ENCODE measurements around the gene FBXO11. TPM values are rescaled to one million over a fixed set of nuclear protein-coding genes. Genes with fewer than 3 reads are reported as not detected.

The FBXO11 gene
- total RNA-seq, 6 experiments from 2014 or later = 15.2 to 28.7 (median 24.0) TPM

- H3K27ac ChIP-seq = no peak overlapping the region
- intact Hi-C loops (cut with DNase I) = no loop called here
- no peak overlapping the region for H3K4me3 ChIP-seq
- WGBS (ENCODE audit: insufficient coverage, low coverage, low lambda C conversion rate, missing lambda C conversion rate) = 93% methylated on average over 2 of the region's 2 CpGs
- DNase-seq (no peak), ATAC-seq (no peak)
- TF ChIP-seq POLR2A (IDR thresholded peaks at IDR 0.05) (no peak), CTCF (IDR thresholded peaks at IDR 0.05) (no peak)
- H3K36me3 ChIP-seq = no peaks in the 10 kb centered on the region
- H3K4me1 ChIP-seq = peaks cover 0 to 10% (median 0%) of the 10 kb centered on the region in 4 donors
- H3K27me3 ChIP-seq = no peaks in the 10 kb centered on the region
- no peaks in the 10 kb centered on the region for H3K9me3 ChIP-seq
Measured at GRCh38 chr2:47869859-47870595, 36.3 kb downstream of the FBXO11 start.

- 75% methylated on average over 7 of the region's 7 CpGs for WGBS (ENCODE audit: insufficient coverage, low coverage, low lambda C conversion rate, missing lambda C conversion rate)
- TF ChIP-seq POLR2A (IDR thresholded peaks at IDR 0.05) = no peak
- TF ChIP-seq CTCF (IDR thresholded peaks at IDR 0.05) = no peak
- ATAC-seq (no peak), DNase-seq (no peak)
- Histone ChIP-seq H3K27me3 (no peaks in the 10 kb centered on the region), H3K9me3 (no peaks in the 10 kb centered on the region), H3K4me3 (no peak overlapping the region), H3K36me3 (no peaks in the 10 kb centered on the region), H3K27ac (no peak overlapping the region), H3K4me1 (peaks cover 0 to 16% (median 0%) of the 10 kb centered on the region in 4 donors)
- intact Hi-C loops (cut with DNase I) = no loop called here
Measured at GRCh38 chr2:47868611-47869352, 37.5 kb downstream of the FBXO11 start.

- 10% methylated on average over 2 of the region's 2 CpGs for WGBS (ENCODE audit: insufficient coverage, low coverage, low lambda C conversion rate, missing lambda C conversion rate)
- intact Hi-C loops (cut with DNase I) = no loop called here
- Histone ChIP-seq H3K27ac (peak overlapping the region in 1 of 3 donors; percentile 14), H3K27me3 (no peaks in the 10 kb centered on the region), H3K36me3 (no peaks in the 10 kb centered on the region), H3K4me1 (peaks cover 0 to 16% (median 0%) of the 10 kb centered on the region in 4 donors), H3K9me3 (no peaks in the 10 kb centered on the region), H3K4me3 (no peak overlapping the region)
- DNase-seq (no peak), ATAC-seq (peak; percentile 65 to 89 (median 82))
- TF ChIP-seq CTCF (IDR thresholded peaks at IDR 0.05) (no peak), POLR2A (IDR thresholded peaks at IDR 0.05) (no peak)
Measured at GRCh38 chr2:47867205-47867604, 39.1 kb downstream of the FBXO11 start.

GRCh38 chr2:47864566-47864965, 41.7 kb downstream of the FBXO11 start:
- WGBS (ENCODE audit: insufficient coverage, low coverage, low lambda C conversion rate, missing lambda C conversion rate) = 64% methylated on average over 1 of the region's 1 CpG
- Histone ChIP-seq H3K4me1 (peaks cover 0 to 16% (median 0%) of the 10 kb centered on the region in 4 donors), H3K27me3 (no peaks in the 10 kb centered on the region), H3K27ac (no peak overlapping the region), H3K36me3 (no peaks in the 10 kb centered on the region), H3K4me3 (no peak overlapping the region), H3K9me3 (no peaks in the 10 kb centered on the region)
- ATAC-seq = peak in 1 of 4 donors; percentile 28
- intact Hi-C loops (cut with DNase I) = no loop called here
- TF ChIP-seq CTCF (IDR thresholded peaks at IDR 0.05) (no peak), POLR2A (IDR thresholded peaks at IDR 0.05) (no peak)
- DNase-seq = no peak
